Measurements from ENCODE around the gene WWOX. TPM values are rescaled to one million over a fixed set of nuclear protein-coding genes. Genes with fewer than 3 reads are reported as not detected.

Gene WWOX
- total RNA-seq, 1 donor from 2014 or later, result 43.2 TPM

- TF ChIP-seq CTCF (IDR thresholded peaks at IDR 0.05; ENCODE audit: unreplicated experiment), result no peak
- H3K9me3 Mint-ChIP-seq (ENCODE audit: low read depth), result no peaks in the 10 kb centered on the region
- no peaks in the 10 kb centered on the region for H3K4me1 Mint-ChIP-seq (ENCODE audit: low read depth)
- no peak overlapping the region for H3K4me3 Mint-ChIP-seq (ENCODE audit: low read depth)
- peaks cover 3% of the 10 kb centered on the region for H3K27me3 Mint-ChIP-seq
- no peaks in the 10 kb centered on the region for H3K36me3 Mint-ChIP-seq (ENCODE audit: insufficient read depth)
- no peak for DNase-seq (ENCODE audit: low spot score, unreplicated experiment)
- H3K27ac Mint-ChIP-seq, result no peak overlapping the region
Measured at GRCh38 chr16:79114759-79115158, 1015.3 kb downstream of the WWOX start.

GRCh38 chr16:79121906-79122305 lies 1022.5 kb downstream of the WWOX start:
- DNase-seq (ENCODE audit: low spot score, unreplicated experiment), result no peak
- H3K27me3 Mint-ChIP-seq, result no peaks in the 10 kb centered on the region
- no peak for TF ChIP-seq CTCF (IDR thresholded peaks at IDR 0.05; ENCODE audit: unreplicated experiment)
- peaks cover 3% of the 10 kb centered on the region for H3K9me3 Mint-ChIP-seq (ENCODE audit: low read depth)
- H3K4me3 Mint-ChIP-seq (ENCODE audit: low read depth), result no peak overlapping the region
- no peaks in the 10 kb centered on the region for H3K4me1 Mint-ChIP-seq (ENCODE audit: low read depth)
- H3K36me3 Mint-ChIP-seq (ENCODE audit: insufficient read depth), result no peaks in the 10 kb centered on the region
- H3K27ac Mint-ChIP-seq, result no peak overlapping the region

GRCh38 chr16:79122343-79122742 lies 1022.9 kb downstream of the WWOX start:
- no peak for TF ChIP-seq CTCF (IDR thresholded peaks at IDR 0.05; ENCODE audit: unreplicated experiment)
- Mint-ChIP-seq H3K9me3 (ENCODE audit: low read depth) (peaks cover 3% of the 10 kb centered on the region), H3K4me3 (ENCODE audit: low read depth) (no peak overlapping the region), H3K4me1 (ENCODE audit: low read depth) (no peaks in the 10 kb centered on the region), H3K27ac (no peak overlapping the region), H3K36me3 (ENCODE audit: insufficient read depth) (no peaks in the 10 kb centered on the region), H3K27me3 (no peaks in the 10 kb centered on the region)
- no peak for DNase-seq (ENCODE audit: low spot score, unreplicated experiment)

GRCh38 chr16:79124016-79124756 lies 1024.7 kb downstream of the WWOX start:
- Mint-ChIP-seq H3K4me1 (ENCODE audit: low read depth) (no peaks in the 10 kb centered on the region), H3K27ac (no peak overlapping the region), H3K9me3 (ENCODE audit: low read depth) (peaks cover 3% of the 10 kb centered on the region), H3K27me3 (no peaks in the 10 kb centered on the region), H3K4me3 (ENCODE audit: low read depth) (no peak overlapping the region), H3K36me3 (ENCODE audit: insufficient read depth) (no peaks in the 10 kb centered on the region)
- no peak for TF ChIP-seq CTCF (IDR thresholded peaks at IDR 0.05; ENCODE audit: unreplicated experiment)
- DNase-seq (ENCODE audit: low spot score, unreplicated experiment), result no peak

DNA sequence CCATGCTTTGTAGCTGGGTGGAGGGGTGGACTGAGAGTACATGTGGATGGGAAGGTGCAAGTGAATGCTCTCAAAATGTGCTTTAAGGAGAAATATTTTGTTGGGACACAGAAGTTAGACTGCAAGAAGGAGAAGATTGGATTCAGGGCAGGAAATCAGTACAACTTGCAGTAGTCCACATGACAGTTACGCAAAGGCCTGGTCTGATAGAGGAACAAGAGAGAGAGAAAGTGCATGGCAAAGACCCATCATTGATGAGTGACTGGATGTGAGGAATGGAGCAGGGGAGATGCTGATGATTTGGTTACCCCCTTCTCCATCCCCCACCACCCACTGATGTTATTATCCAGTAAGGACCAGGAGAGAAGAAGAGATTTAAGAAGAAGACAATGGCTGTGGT lies 1028.3 kb downstream of the WWOX start:
- H3K27ac Mint-ChIP-seq, result no peak overlapping the region
- H3K4me1 Mint-ChIP-seq (ENCODE audit: low read depth), result no peaks in the 10 kb centered on the region
- DNase-seq (ENCODE audit: low spot score, unreplicated experiment), result no peak
- no peak overlapping the region for H3K4me3 Mint-ChIP-seq (ENCODE audit: low read depth)
- no peak for TF ChIP-seq CTCF (IDR thresholded peaks at IDR 0.05; ENCODE audit: unreplicated experiment)
- no peaks in the 10 kb centered on the region for H3K36me3 Mint-ChIP-seq (ENCODE audit: insufficient read depth)
- peaks cover 5% of the 10 kb centered on the region for H3K9me3 Mint-ChIP-seq (ENCODE audit: low read depth)
- H3K27me3 Mint-ChIP-seq, result no peaks in the 10 kb centered on the region
